ENCODE measurements around the gene THEMIS2. TPM values are rescaled to one million over a fixed set of nuclear protein-coding genes. Genes with fewer than 3 reads are reported as not detected.
"Not testable (repeated sequence)": the region's sequence is repeated elsewhere in the genome, so short reads cannot be mapped to it uniquely, and the experiment has no call there.

Gene THEMIS2
- 1 to 10 TPM; 3.0 to 6.5 (median 3.2) TPM for polyA plus RNA-seq (ENCODE audit: insufficient read length in 3 of 3)
- long read RNA-seq, donor 1, partial matches to known transcripts, result 0 of 1 reads
- long read RNA-seq, donor 1, other reads (novel, unspliced or antisense), result 0 of 1 reads
- long read RNA-seq, donor 2, partial matches to known transcripts, result 0 of 3 reads
- long read RNA-seq, donor 2, other reads (novel, unspliced or antisense), result 0 of 3 reads
- long read RNA-seq, donor 3, partial matches to known transcripts, result 0 of 1 reads
- long read RNA-seq, donor 3, other reads (novel, unspliced or antisense), result 0 of 1 reads
- long read RNA-seq, donor 4, result 0 reads
- long read RNA-seq, donor 5, result 0 reads
- long read RNA-seq, donor 6, result 0 reads
- long read RNA-seq, donor 7, partial matches to known transcripts, result 23 of 54 reads
- long read RNA-seq, donor 7, other reads (novel, unspliced or antisense), result 29 of 54 reads
- long read RNA-seq, donor 8, partial matches to known transcripts, result 28 of 82 reads
- long read RNA-seq, donor 8, other reads (novel, unspliced or antisense), result 51 of 82 reads
- long read RNA-seq, donor 9, partial matches to known transcripts, result 0 of 1 reads
- long read RNA-seq, donor 9, other reads (novel, unspliced or antisense), result 0 of 1 reads
- long read RNA-seq, donor 10, result 0 reads
- long read RNA-seq, donor 11, result 0 reads
- long read RNA-seq, donor 12, partial matches to known transcripts, result 0 of 1 reads
- long read RNA-seq, donor 12, other reads (novel, unspliced or antisense), result 0 of 1 reads
- long read RNA-seq, donor 13, partial matches to known transcripts, result 0 of 2 reads
- long read RNA-seq, donor 13, other reads (novel, unspliced or antisense), result 0 of 2 reads
- long read RNA-seq, donor 14, result 0 reads
- long read RNA-seq, donor 15, partial matches to known transcripts, result 0 of 1 reads
- long read RNA-seq, donor 15, other reads (novel, unspliced or antisense), result 0 of 1 reads
- long read RNA-seq, donor 16, partial matches to known transcripts, result 44 of 149 reads
- long read RNA-seq, donor 16, other reads (novel, unspliced or antisense), result 104 of 149 reads

DNA sequence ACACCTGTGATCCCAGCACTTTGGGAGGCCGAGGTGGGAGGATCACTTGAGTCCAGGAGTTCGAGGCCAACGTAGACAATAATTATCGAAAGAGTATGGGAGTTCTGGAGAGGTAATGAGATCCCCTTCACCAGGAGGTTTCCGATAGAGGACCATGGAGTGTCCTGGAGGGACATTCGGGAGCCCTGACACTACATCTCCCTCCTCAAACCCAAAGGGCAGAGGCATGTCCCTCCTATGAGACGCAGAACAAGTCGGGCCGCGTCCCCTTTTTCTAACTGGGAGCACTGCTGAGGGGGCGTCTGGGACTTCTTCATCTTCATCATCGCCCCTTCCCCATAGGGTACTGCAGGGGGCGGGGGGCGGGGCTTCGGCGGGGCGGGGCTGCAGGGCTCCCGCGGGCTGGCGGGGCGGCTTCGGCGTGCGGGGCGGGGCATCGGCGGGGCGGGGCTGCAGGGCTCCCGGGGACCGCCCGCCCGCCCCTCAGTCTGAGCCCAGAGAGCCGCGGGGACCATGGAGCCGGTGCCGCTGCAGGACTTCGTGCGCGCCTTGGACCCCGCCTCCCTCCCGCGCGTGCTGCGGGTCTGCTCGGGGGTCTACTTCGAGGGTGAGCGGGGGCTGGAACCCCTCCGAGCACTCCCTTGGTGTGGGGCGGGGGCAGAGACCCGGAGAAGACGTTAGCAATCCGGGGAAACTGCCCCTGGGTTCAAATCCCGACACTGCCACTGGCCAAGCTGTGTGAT, at the start of gene THEMIS2:
Gene THEMIS2, plus strand, starts transcription at position 486 of the 743 bp plus-strand sequence. Its CDS starts 28 bp downstream, at position 514.
- DNase-seq (ENCODE audit: extremely low read depth in 1 of 11, low read depth in 9 of 11, low spot score in 4 of 11), result peak in 2 of 11 donors; percentile 37 to 42

- DNase-seq (ENCODE audit: extremely low read depth in 1 of 11, low read depth in 9 of 11, low spot score in 4 of 11), result no peak
Measured at GRCh38 chr1:27823784-27824183, 48.6 kb upstream of the THEMIS2 start.

GRCh38 chr1:27824411-27824810, 47.9 kb upstream of the THEMIS2 start:
- DNase-seq (ENCODE audit: extremely low read depth in 1 of 11, low read depth in 9 of 11, low spot score in 4 of 11), result no peak

DNA sequence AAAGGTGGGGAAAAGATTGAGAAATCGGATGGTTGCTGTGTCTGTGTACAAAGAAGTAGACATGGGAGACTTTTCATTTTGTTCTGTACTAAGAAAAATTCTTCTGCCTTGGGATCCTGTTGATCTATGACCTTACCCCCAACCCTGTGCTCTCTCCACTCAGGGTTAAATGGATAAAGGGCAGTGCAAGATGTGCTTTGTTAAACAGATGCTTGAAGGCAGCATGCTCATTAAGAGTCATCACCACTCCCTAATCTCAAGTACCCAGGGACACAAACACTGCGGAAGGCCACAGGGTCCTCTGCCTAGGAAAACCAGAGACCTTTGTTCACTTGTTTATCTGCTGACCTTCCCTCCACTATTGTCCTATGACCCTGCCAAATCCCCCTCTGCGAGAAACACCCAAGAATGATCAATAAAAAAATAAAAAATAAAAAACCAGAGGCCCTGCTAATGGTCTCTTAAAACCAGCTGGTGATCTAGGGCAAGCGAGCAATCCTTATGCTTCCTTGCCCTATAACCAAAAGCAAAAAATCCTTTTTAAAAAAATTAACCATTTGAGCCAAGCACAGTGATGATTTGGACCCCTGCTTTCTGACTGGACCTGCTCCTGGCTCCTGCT, 42.9 kb upstream of the THEMIS2 start:
- DNase-seq (ENCODE audit: extremely low read depth in 1 of 11, low read depth in 9 of 11, low spot score in 4 of 11), result not testable (repeated sequence)

GRCh38 chr1:27830621-27831440, 41.5 kb upstream of the THEMIS2 start, which contains the start of gene PPP1R8:
PPP1R8 (plus strand) TSS chr1:27830782; CDS start chr1:27830836, 54 bp downstream.
- DNase-seq (ENCODE audit: extremely low read depth in 1 of 11, low read depth in 9 of 11, low spot score in 4 of 11), result peak; percentile 86 to 97 (median 93)

DNA sequence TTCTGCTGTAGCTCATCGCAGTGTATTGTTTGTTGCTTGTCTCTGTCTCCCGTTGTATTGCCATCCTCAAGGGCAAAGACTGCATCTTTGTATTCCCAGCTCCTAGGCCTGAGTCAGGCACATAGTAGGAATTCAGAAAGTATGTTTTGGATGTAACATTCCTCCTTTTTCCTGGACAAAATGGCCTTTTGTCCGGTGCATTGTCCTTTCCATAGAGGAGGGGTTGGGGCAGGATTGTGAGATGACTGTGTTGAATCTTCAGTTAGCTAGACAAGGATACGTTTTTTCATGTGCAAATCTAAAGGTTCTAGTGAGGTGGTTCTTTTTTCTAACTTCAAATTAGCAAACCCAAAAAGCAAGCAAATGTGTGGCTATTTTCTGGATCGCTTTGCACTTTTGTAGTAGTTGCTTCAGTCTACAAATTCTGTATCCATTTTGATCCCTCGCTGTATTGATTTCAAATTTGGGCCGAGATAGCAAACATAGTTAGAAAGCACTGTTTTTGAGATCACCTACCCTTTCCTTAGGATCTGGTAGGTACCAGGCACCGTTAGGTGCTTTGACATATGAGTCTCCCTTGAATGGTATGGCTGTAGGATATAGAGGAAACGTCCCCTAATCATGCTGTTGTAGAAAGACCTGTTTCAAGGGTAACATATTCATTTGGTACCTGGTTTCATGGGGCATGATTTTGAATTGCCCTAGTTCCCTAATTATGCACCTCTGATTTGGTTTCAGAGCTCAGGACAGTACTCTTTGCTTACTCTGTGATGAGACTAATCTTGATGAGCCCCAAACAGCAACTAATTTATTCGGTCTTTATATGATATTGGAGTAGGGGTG, 40.6 kb upstream of the THEMIS2 start:
- peak in 1 of 11 donors; percentile 3 for DNase-seq (ENCODE audit: extremely low read depth in 1 of 11, low read depth in 9 of 11, low spot score in 4 of 11)

DNA sequence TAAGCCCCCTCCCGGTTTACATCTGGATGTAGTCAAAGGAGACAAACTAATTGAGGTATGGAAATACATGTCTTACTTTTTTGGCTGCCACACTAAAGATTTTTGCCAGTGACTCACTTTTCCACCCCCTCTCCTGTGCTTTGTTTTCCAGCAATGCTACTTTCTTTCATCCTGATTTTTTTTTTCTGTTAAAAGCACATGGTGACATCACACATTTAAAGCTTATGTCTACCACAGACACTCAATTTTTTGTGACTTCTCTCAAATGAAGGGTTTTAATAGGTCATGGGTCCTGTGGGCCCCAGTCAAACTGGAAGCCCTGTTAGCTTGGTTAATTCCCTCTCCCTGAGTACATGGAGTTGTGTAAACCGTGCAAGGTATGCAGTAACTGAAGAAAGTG, 39.6 kb upstream of the THEMIS2 start:
- DNase-seq (ENCODE audit: extremely low read depth in 1 of 11, low read depth in 9 of 11, low spot score in 4 of 11), result no peak

DNA sequence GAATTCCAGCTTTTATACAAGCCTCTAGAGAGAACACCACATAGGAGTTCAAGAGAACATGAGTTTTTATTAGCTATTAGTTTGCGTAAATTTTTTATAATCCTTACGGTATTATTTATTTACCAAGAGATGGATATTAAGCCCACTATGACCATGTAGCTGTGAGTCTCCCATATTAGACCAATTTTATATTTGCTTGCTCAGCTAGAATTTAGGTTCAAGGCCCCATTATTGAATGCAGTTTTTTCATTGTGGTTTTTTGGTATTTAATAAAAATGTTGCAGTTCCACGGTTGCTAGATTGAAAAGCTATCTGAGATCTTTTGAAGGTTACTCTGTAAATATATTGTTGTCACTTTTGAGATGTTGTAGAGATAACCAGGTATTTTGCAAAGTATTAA, 38.9 kb upstream of the THEMIS2 start:
- no peak for DNase-seq (ENCODE audit: extremely low read depth in 1 of 11, low read depth in 9 of 11, low spot score in 4 of 11)

- DNase-seq (ENCODE audit: extremely low read depth in 1 of 11, low read depth in 9 of 11, low spot score in 4 of 11), result no peak
Measured at GRCh38 chr1:27835046-27835445, 37.3 kb upstream of the THEMIS2 start.

- DNase-seq (ENCODE audit: extremely low read depth in 1 of 11, low read depth in 9 of 11, low spot score in 4 of 11), result no peak
Measured at GRCh38 chr1:27835501-27835900, 36.8 kb upstream of the THEMIS2 start.

GRCh38 chr1:27849951-27850350, 22.4 kb upstream of the THEMIS2 start:
- no peak for DNase-seq (ENCODE audit: extremely low read depth in 1 of 11, low read depth in 9 of 11, low spot score in 4 of 11)

DNA sequence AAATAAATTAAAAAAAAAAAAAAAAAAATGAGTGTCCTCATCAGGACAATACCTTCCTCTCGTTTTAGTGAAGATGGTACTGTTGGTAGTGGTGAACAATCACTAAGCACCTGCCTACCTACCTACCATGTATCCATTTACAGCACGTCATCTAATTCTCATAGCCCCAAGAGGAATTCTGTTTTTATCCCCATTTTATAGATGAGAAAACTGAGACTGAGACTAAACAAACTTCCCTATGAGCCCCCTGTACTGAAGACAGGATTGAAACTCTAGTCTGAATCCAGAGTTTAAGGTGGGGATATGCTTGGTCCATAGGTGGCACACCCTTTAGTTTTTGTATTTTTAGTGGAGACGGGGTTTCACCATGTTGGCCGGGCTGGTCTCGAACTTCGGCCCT, 17.3 kb upstream of the THEMIS2 start:
- no peak for DNase-seq (ENCODE audit: extremely low read depth in 1 of 11, low read depth in 9 of 11, low spot score in 4 of 11)

DNA sequence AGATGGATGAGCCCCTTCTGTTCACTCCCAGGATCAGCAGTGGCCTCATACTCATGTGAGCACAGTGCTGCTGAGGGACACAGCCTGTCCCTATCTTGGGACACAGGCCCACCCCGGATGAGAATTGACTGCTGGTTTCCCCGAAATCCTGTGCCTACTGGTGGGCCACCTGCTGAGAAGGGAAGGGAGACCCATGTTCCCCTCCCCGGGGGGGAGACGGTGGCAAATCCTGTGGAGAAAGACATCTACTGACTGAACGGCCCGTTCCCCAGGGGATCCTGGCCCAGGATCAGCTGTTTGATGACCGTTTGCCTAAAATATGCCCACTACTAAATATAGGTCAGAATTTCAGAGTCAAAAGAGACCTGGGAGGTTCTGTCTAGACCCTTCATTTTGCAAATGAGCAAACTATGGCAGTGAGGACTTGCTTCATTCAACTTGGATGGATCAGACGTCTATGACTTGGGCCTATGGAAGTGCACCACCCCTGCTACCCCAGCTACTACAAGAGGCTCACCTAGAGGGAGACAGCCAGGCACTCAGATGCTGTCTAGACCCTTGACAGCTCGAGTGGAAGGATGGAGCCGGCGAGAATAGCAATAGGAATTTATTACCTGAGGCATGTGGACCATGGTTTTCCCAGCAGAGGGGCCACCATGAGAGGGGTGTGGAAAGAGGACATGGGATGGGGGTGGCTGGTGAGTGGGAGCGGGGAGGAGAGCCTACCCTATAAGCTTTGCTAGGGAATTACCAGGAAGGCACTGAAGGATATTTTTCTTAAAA, 15.6 kb upstream of the THEMIS2 start:
- DNase-seq (ENCODE audit: extremely low read depth in 1 of 11, low read depth in 9 of 11, low spot score in 4 of 11), result no peak

DNA sequence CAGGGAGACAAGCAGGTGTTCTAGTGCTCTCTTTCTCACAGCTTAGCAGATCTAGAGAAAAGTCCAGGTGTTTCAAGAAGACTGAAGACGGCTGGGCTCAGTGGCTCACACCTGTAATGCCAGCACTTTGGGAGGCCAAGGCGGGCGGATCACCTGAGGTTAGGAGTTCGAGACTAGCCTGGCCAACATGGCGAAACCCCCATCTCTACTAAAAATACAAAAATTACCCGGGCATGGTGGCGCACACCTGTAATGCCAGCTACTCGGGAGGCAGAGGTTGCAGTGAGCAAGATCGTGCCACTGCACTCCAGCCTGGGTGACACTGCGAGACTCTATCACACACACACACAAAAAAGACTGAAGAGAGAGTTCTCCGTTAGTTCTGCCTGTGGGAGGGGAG, 14.8 kb upstream of the THEMIS2 start:
- DNase-seq (ENCODE audit: extremely low read depth in 1 of 11, low read depth in 9 of 11, low spot score in 4 of 11), result not testable (repeated sequence)

GRCh38 chr1:27858072-27858948, 14.0 kb upstream of the THEMIS2 start:
- DNase-seq (ENCODE audit: extremely low read depth in 1 of 11, low read depth in 9 of 11, low spot score in 4 of 11), result peak in 9 of 11 donors; percentile 62 to 80 (median 68)
